GM13977 (cell line): ENCODE results near the gene CKS1B.

Source experiments
- DNase-seq: peaks from one replicate; pipeline ENCODE4 v3.0.0; 2012; ENCODE audit warnings: low spot score
- in situ Hi-C: fragments of 300-500 bp; cut with MboI; formaldehyde crosslinking; loops from one replicate; pipeline ENCODE4 v1.12.0; 2022; ENCODE audit warnings: low sequenced_read_pairs, low pct_unique_long_range_greater_than_20kb, mixed read lengths, inconsistent platforms; ENCODE audit not compliant: unreplicated experiment
- TF ChIP-seq, protein P1 (sequence below): IDR thresholded peaks from 2 replicates; pipeline ENCODE4 v1.5.1; 2012; ENCODE audit warnings: mild to moderate bottlenecking, control low read depth; ENCODE audit not compliant: insufficient read depth; ENCODE audit errors: extremely low read depth, missing control alignments

CKS1B gene

DNA sequence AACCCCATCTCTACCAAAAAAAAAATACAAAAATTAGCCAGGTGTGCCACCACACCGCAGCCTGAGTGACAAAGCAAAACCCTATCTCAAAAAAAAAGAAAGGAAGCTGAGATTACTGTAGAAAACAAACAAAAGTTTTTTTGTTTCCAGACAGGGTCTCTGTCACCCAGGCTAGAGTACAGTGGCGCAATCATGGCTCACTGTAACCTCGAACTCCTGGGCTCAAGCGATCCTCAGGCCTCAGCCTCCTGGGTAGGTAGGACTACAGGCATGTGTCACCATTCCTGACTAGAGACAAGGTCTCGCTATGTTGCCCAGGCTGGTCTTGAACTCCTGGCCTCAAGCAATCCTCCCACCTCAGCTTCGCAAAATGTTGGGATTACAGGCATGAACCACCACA lies 10.1 kb upstream of the CKS1B start:
- TF ChIP-seq, protein P1, sequence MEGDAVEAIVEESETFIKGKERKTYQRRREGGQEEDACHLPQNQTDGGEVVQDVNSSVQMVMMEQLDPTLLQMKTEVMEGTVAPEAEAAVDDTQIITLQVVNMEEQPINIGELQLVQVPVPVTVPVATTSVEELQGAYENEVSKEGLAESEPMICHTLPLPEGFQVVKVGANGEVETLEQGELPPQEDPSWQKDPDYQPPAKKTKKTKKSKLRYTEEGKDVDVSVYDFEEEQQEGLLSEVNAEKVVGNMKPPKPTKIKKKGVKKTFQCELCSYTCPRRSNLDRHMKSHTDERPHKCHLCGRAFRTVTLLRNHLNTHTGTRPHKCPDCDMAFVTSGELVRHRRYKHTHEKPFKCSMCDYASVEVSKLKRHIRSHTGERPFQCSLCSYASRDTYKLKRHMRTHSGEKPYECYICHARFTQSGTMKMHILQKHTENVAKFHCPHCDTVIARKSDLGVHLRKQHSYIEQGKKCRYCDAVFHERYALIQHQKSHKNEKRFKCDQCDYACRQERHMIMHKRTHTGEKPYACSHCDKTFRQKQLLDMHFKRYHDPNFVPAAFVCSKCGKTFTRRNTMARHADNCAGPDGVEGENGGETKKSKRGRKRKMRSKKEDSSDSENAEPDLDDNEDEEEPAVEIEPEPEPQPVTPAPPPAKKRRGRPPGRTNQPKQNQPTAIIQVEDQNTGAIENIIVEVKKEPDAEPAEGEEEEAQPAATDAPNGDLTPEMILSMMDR = no peak
- in situ Hi-C loops = no loop called here
- DNase-seq = no peak

GRCh38 chr1:154966111-154966510 lies 8.4 kb upstream of the CKS1B start:
- no peak for DNase-seq
- in situ Hi-C loops = no loop called here
- TF ChIP-seq, protein P1 = no peak

GRCh38 chr1:154967331-154967950 lies 7.0 kb upstream of the CKS1B start:
- TF ChIP-seq, protein P1 = no peak
- DNase-seq = no peak
- in situ Hi-C loops = no loop called here

DNA sequence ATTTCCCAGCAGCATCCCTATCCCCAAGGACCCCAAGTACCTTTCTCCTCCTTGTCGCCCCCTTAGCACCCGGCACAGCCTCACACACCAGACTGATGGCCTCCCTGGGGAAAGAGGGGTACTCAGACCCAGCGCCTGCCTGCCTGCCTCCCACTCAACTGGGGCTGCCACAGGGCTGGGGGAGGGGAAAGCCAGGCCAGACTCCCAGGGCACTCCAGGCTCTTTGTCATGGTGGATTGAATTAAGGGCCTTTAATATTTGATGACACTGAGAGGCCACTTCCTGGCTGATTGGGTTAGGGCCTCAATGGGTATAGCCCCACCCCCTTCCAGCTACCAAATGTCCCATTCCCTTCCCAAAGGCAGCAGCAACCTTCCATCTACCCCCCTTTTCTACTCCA lies 5.8 kb upstream of the CKS1B start:
- DNase-seq = no peak
- TF ChIP-seq, protein P1 = no peak
- in situ Hi-C loops = no loop called here

DNA sequence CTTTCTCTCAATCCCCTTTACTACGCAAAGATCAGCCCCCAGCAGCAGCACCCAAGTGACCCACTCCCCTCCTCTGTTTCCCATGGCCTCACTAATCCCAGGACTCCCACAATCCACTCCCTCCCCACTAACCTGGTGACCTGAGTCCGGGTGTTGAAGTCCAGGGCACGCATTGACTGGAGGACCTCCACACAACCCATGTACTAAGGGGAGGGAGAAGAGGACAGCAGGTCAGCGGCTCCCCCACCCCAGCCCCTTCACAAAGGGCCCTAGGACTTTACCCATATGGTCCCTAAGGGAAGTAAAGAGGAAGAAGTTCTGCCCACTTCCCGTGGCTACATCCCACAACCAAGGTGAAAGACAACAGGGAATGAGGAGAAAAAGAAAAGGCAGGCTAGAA lies 5.2 kb upstream of the CKS1B start:
- TF ChIP-seq, protein P1 = no peak
- no peak for DNase-seq
- in situ Hi-C loops = no loop called here

- TF ChIP-seq, protein P1 = no peak
- in situ Hi-C loops = no loop called here
- no peak for DNase-seq
These were observed 4.5 kb upstream of the CKS1B start for GRCh38 chr1:154969860-154970452.
